Vagina (tissue), 2 donors: Measurements from ENCODE around the gene OR10H2.

Experiments used
- POLR2A ChIP-seq, 2 donors: fragments of 450-650 bp; IDR thresholded peaks; one replicate each; pipeline ENCODE4 v1.6.1; 2017; ENCODE audit warnings: antibody characterized with exemption in 2 of 2, mild to moderate bottlenecking in 2 of 2, moderate library complexity in 2 of 2
- TF ChIP-seq, protein P1 (sequence below), 3 experiments: fragments of 450-650 bp in 2 of 3; fragments of 200-600 bp in 1 of 3; sonication (generic) in 1 of 3; IDR thresholded peaks; one replicate each; pipeline ENCODE4 v1.5.1; 2017 to 2019; ENCODE audit warnings: antibody characterized with exemption in 3 of 3, mild to moderate bottlenecking in 2 of 3, moderate library complexity in 2 of 3

DNA sequence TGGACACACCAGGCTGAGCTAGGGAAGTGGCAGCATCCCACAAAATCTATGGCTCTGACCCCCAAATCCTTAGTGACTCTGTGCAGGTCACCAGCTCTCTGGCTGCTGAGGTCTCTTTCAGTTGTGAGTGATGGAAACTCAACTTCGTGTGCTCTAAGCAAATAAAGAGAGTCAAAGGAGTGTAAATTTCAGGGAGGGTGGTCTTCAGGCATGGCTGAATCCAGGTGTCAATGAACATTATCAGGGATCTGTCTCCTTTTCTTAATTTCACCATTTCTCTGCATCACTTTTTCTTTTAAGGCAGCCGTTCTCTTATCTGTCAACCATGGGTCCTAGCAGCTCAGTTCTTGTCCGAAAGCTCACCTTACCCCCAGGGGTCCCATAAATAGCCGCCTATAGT lies 48.7 kb upstream of the OR10H2 start:
- TF ChIP-seq, protein P1, sequence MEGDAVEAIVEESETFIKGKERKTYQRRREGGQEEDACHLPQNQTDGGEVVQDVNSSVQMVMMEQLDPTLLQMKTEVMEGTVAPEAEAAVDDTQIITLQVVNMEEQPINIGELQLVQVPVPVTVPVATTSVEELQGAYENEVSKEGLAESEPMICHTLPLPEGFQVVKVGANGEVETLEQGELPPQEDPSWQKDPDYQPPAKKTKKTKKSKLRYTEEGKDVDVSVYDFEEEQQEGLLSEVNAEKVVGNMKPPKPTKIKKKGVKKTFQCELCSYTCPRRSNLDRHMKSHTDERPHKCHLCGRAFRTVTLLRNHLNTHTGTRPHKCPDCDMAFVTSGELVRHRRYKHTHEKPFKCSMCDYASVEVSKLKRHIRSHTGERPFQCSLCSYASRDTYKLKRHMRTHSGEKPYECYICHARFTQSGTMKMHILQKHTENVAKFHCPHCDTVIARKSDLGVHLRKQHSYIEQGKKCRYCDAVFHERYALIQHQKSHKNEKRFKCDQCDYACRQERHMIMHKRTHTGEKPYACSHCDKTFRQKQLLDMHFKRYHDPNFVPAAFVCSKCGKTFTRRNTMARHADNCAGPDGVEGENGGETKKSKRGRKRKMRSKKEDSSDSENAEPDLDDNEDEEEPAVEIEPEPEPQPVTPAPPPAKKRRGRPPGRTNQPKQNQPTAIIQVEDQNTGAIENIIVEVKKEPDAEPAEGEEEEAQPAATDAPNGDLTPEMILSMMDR (IDR thresholded peaks at IDR 0.05): no peak
- no peak for TF ChIP-seq POLR2A (IDR thresholded peaks at IDR 0.05)
